Motor neuron (in vitro differentiated cells): Measurements from ENCODE around the gene NANOG. TPM values are rescaled to one million over a fixed set of nuclear protein-coding genes. Genes with fewer than 3 reads are reported as not detected.
"Not testable (repeated sequence)": the region's sequence is repeated elsewhere in the genome, so short reads cannot be mapped to it uniquely, and the experiment has no call there.

ENCODE experiments used
- ATAC-seq, 8 experiments: fragments of 200-7000 bp; cut with Tn5 transposase; replicated peaks in 6 of 8; 2 replicates each; pipeline ENCODE4 v1.8.0; 2021; ENCODE audit warnings: mild to moderate bottlenecking in 8 of 8, moderate library complexity in 8 of 8
- H3K27ac ChIP-seq, 2 donors: fragments of 250-450 bp; sonication (Bioruptor Pico); 2 replicates each; pipeline ENCODE4 v1.9.0; 2021; ENCODE audit warnings: antibody characterized with exemption in 2 of 2, mild to moderate bottlenecking in 2 of 2, moderate library complexity in 1 of 2
- H3K4me1 ChIP-seq, 2 donors: fragments of 250-450 bp; sonication (Bioruptor Pico); replicated peaks in 1 of 2; 2 replicates each; pipeline ENCODE4 v1.6.1; 2021; ENCODE audit warnings: antibody characterized with exemption in 2 of 2, mild to moderate bottlenecking in 2 of 2, moderate library complexity in 1 of 2
- H3K4me3 ChIP-seq, 5 donors: fragments of 250-450 bp; sonication (Bioruptor Pico); 2 replicates each; pipeline ENCODE4 v1.9.0; 2021; ENCODE audit warnings: antibody characterized with exemption in 5 of 5, mild to moderate bottlenecking in 5 of 5, moderate library complexity in 4 of 5
- WGBS, 10 experiments: fragments of 450-650 bp; shearing (Covaris generic); methylation state at CpG; one replicate each; pipeline ENCODE4 v1.0.0; 2022; 5-methylcytosine and 5-hydroxymethylcytosine counted together
- in situ Hi-C, 9 experiments: fragments of 400-800 bp; cut with MboI; loops; one replicate each; pipeline ENCODE4 v1.15.0; 2021; ENCODE audit warnings: low sequenced_read_pairs in 9 of 9, low pct_unique_long_range_greater_than_20kb in 2 of 9; ENCODE audit not compliant: unreplicated experiment in 9 of 9
- total RNA-seq, 8 experiments: library from RNA; unstranded; fragments of 300-600 nt; gene quantifications; 2 replicates each; pipeline versions ENCODE4 v1.2.3 to v1.2.4, GENCODE V29; 2022

NANOG gene
- total RNA-seq, 8 experiments from 2014 or later: 0.14 to 1.3 (median 0.57) TPM; not detected in 1

DNA sequence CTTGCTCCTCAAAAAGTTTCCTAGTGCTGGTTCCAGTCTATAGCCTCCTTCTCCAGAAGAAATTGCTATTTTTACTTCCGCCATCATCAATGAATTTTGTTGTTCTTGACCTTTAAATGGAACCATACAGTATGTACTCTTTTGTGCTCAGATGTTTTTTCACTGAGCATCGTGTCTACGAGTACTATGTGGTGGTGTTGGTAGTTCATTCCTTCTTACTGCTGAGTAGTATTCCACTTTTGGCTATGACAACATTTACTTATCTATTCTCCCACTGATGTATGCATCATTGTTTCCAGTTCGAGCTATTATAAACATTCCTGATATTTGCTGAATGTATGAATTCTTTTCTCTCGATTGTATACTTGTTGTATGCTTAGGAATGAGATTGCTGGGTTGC, 54.9 kb downstream of the NANOG start:
- H3K4me3 ChIP-seq: no peak overlapping the region
- no peak overlapping the region for H3K27ac ChIP-seq
- WGBS, 10 experiments: 21 to 98% (median 80%) methylated on average over 2 to 5 of the region's 5 CpGs
- in situ Hi-C loops: no loop called here
- ATAC-seq: no peak
- peaks cover 11 to 13% of the 10 kb centered on the region in 2 donors for H3K4me1 ChIP-seq

DNA sequence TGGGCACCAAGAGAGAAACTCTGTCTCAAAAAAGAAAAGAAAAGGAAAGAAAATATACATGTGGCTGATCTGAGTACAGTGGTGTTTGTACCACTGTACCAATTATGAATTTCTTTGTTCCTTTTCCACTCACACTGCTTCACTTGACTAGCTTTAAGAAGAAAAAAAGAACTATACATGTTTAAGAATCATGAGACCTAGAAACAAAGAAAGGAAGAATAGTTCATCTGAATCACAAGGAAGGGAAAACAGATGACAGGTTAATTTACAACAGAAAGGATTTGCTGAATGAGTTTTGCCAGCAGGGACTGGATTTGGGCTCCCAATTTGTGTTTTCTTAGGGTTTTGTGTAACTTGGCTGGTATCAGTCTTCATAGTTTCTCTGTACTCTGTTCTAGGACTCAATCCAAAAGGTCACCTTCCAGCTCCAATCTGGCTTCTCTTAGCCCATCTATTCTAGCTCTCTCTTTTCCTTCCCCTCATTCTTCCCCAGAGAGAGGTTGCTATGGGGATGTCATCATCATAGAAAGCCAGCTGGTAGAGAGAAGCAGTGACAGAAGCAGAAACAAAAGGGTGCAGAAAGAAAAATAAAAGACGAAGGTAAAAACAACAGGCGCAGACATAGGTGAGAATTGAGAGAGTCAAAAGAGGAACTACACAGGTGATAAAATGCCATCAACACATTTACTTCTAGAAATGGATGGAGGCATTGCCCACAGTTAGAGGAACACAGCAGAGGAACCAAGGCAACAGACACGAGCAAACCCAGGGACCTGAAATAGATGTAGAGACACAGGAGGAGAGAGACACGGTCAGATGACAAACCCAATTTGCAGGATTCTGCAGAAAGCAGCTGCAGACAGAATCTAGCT, 58.3 kb downstream of the NANOG start:
- H3K4me3 ChIP-seq, in situ Hi-C loops: not testable (repeated sequence)
- Histone ChIP-seq H3K27ac (peak overlapping the region; percentile 66 to 76), H3K4me1 (peaks cover 11 to 13% of the 10 kb centered on the region in 2 donors)
- WGBS, 10 experiments: 0 to 50% (median 19%) methylated on average over 1 to 2 of the region's 4 CpGs; no CpG with 5 or more reads in 4 of the 10 experiments
- peak in 6 of 8 experiments; percentile 47 to 90 (median 85) for ATAC-seq

DNA sequence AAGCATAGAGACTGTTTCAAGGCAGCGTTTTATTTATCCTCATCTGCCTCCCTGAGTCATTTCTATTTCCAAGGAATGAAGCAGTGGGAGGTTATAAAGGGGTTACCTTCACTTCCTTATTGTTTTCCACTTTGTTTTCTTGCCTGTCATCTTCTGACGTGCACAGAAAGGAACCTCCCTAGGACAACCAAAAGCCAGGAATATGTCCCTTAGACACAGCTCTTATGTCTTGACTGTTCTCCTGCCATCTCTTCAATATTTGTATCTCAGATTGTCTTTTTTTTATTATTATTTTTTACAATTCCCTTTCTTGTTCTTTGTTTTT, 58.9 kb downstream of the NANOG start:
- ATAC-seq: peak in 1 of 8 experiments; percentile 48
- WGBS, 10 experiments: 0 to 40% (median 15%) methylated on average over 1 to 2 of the region's 2 CpGs; no CpG with 5 or more reads in 4 of the 10 experiments
- H3K4me3 ChIP-seq, H3K27ac ChIP-seq, in situ Hi-C loops: not testable (repeated sequence)
- H3K4me1 ChIP-seq: peaks cover 11 to 13% of the 10 kb centered on the region in 2 donors

Other genes starting within 250 kb of the NANOG start
- gene APOBEC1, start 123.5 kb upstream of the NANOG start, total RNA-seq: not detected
- gene GDF3, start 93.6 kb upstream of the NANOG start, total RNA-seq: 10 to 100 TPM in 4 of 8 experiments, under 1 TPM in 1, not detected in 3; 0.21 to 49.4 (median 30.7) TPM
- under 1 TPM in 2 of 8 experiments, not detected in 6; 0.21 to 0.33 TPM for gene DPPA3, start 78.0 kb upstream of the NANOG start, total RNA-seq
- under 1 TPM in 2 of 8 experiments, not detected in 6; 0.24 to 0.41 TPM for gene CLEC4C, start 42.0 kb upstream of the NANOG start, total RNA-seq
- gene NANOGNB, start 24.2 kb upstream of the NANOG start, total RNA-seq: 1 to 10 TPM in 1 of 8 experiments, under 1 TPM in 1, not detected in 6; 0.38 to 1.2 TPM
- gene SLC2A14, start 83.5 kb downstream of the NANOG start, total RNA-seq: 1 to 10 TPM in 1 of 8 experiments, under 1 TPM in 4, not detected in 3; 0.55 to 1.7 (median 0.91) TPM
- 100 to 1,000 TPM in 2 of 8 experiments, 10 to 100 TPM in 6; 10.3 to 110 (median 54.6) TPM for gene SLC2A3, start 146.8 kb downstream of the NANOG start, total RNA-seq
- 10 to 100 TPM in 2 of 8 experiments, 1 to 10 TPM in 6; 4.5 to 12.8 (median 7.9) TPM for gene FOXJ2, start 243.3 kb downstream of the NANOG start, total RNA-seq